ENCODE results near the gene TUBB4B. TPM values are rescaled to one million over a fixed set of nuclear protein-coding genes. Genes with fewer than 3 reads are reported as not detected.

Gene TUBB4B
- total RNA-seq, 1 experiment from 2014 or later: 66.1 TPM

GRCh38 chr9:137221506-137222111 lies 19.5 kb upstream of the TUBB4B start:
- in situ Hi-C loops (cut with HindIII; ENCODE audit: low pct_unique_long_range_greater_than_20kb, low sequenced_read_pairs): no loop called here
- no peak for DNase-seq (ENCODE audit: low read depth, low spot score)

- no peak for DNase-seq (ENCODE audit: low read depth, low spot score)
- in situ Hi-C loops (cut with HindIII; ENCODE audit: low pct_unique_long_range_greater_than_20kb, low sequenced_read_pairs): no loop called here
These were observed 18.7 kb upstream of the TUBB4B start, which contains the start of gene RNF208 for GRCh38 chr9:137222190-137223077. RNF208 (minus strand) TSS chr9:137222240; CDS start chr9:137221212, 1,028 bp downstream.

DNA sequence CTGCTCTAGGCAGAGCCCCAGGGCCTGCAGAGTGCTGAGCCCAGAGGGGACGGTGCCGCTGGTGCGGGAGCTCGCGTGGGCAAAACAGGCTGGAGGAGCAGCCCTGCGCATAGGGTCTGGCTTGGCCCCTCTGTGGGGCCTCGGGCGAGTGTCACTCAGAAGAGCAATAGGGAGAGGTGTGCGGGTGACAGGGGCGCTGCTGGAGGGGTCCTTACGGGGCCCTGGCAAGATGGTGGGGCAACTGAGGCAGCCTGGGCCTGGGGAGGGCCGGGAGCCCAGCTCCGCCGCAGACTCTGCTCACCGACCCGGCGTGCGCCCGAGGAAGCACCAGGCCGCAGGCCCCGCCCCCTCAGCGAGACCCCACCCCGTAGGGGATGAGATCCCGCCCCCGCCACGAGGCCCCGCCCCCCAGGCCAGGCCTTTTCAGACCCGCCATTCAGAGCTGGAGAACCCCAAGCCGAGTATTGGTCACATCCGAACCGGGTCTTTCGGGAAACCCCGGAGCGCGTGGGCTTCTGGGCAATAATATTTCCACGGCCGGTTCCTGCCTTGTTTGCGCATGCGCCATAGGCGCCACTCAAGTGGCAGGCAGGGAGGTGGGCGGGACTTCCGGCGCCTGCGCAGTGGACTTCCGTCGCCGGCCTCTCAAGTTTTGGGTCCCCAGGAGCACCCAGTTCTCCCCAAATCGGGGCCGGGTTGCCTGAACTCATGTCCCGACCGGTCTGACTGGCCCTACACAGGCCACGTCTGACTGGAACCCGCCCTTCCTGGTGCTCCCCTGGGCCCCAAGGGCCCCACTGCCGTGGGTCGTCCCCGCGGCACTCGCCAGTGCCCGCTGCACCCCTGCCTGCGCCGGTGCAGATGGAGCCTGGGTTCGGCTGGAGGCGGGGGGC lies 17.8 kb upstream of the TUBB4B start:
- DNase-seq (ENCODE audit: low read depth, low spot score): peak; percentile 98
- in situ Hi-C loops (cut with HindIII; ENCODE audit: low pct_unique_long_range_greater_than_20kb, low sequenced_read_pairs): no loop called here

DNA sequence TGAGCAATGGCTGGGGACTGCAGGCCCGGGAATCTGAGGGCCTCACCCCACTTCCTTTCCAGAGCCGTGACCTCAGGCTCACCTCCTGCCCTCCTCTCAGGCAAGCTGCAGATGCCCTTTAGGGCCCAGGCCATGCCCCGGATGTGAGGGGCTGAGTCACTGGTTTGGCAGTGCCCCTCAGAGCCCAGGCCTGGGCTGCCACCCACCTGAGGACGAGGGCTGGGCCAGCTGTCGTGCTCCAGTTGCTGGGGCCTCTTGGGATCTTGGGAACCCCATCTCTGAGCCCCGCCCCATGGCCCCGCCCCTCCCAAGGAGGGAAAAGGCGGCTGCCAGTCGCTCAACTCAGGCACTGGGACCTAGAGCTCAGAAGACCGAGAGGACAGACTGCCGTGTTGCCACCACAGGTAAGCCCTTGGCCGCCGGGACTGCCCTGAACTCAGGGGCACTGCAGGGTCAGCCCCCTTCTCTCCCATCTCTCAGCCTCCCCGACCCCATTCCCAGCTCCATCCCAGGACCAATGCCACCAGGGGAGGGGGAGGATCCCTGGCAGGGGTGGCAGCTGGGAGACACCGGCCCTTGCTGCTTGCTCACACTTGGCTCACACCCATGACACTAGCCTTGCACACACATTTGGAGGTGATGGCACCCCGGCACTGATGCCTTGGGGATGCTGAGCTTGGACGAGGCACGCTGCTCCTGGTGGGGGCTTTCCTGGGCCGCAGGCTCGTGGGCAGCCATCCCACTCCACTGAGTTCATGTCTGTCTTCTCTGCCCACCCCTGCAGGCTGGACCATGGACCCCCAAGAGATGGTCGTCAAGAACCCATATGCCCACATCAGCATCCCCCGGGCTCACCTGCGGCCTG lies 16.0 kb upstream of the TUBB4B start, which contains the start of gene CYSRT1:
CYSRT1 (plus strand) TSS at position 345 of the 865 bp plus-strand sequence; CDS start at position 793, 448 bp downstream.
- in situ Hi-C loops (cut with HindIII; ENCODE audit: low pct_unique_long_range_greater_than_20kb, low sequenced_read_pairs): no loop called here
- no peak for DNase-seq (ENCODE audit: low read depth, low spot score)

DNA sequence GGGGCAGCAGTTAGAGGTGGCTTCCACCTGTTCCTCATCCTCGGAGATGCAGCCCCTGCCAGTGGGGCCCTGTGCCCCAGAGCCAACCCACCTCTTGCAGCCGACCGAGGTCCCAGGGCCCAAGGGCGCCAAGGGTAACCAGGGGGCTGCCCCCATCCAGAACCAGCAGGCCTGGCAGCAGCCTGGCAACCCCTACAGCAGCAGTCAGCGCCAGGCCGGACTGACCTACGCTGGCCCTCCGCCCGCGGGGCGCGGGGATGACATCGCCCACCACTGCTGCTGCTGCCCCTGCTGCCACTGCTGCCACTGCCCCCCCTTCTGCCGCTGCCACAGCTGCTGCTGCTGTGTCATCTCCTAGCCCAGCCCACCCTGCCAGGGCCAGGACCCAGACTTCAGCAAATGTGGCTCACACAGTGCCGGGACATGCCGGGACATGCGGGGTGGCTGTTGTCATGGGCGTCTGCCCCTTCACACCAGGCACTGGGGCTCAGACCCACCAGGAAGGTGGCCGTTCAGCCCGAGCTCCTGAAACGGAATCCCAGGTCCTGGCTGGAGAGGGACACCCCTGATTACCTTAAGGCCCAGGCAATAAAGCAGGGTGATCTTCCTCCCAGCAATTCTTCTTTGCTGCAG lies 15.3 kb upstream of the TUBB4B start:
- DNase-seq (ENCODE audit: low read depth, low spot score): no peak
- in situ Hi-C loops (cut with HindIII; ENCODE audit: low pct_unique_long_range_greater_than_20kb, low sequenced_read_pairs): no loop called here

- no peak for DNase-seq (ENCODE audit: low read depth, low spot score)
- in situ Hi-C loops (cut with HindIII; ENCODE audit: low pct_unique_long_range_greater_than_20kb, low sequenced_read_pairs): no loop called here
These were observed 14.6 kb upstream of the TUBB4B start for GRCh38 chr9:137226338-137227053.

DNA sequence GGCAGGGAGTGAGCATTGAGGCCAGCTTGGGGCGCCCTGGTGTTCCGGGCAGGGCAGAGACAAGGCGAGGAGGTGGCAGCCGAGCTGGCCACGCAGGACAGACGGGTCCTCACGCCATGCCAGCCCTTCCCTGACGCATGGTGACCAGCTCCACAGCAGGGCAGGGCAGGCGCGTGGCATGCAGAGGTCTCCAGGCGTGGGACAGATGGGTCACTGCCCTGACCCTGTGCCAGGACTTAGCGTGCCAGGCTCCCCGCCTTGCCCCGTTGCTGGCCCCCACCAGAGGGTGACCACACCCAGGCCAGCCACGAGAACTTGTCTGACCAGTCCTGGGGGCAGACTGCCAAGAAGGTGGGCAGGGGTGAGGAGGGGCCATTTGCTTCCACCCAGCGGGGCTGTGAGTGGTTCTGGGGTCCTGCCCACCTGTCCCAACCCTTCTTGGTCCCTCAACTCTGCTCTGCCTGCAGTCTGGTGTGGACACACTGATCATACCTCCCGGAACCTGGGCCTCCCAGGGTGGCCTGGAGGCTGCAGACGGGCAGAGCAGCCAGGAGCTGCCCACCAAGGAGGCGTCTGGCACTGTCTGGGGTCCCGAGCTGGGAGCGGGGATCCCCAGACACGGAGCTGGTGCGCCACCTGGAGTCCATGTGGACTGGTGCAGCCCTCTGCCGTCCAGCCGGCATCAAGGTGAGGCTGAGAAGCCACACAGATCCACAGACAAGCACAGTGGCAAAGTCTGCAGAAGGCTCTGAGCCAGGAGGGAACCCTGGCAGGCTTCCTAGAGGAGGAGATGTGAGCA lies 13.8 kb upstream of the TUBB4B start, which contains the start of gene RNF224:
RNF224 (plus strand) TSS at position 449 of the 799 bp plus-strand sequence. CDS start 834 bp downstream, outside the sequence.
- in situ Hi-C loops (cut with HindIII; ENCODE audit: low pct_unique_long_range_greater_than_20kb, low sequenced_read_pairs): no loop called here

GRCh38 chr9:137227853-137228505 lies 13.1 kb upstream of the TUBB4B start:
- DNase-seq (ENCODE audit: low read depth, low spot score): no peak
- in situ Hi-C loops (cut with HindIII; ENCODE audit: low pct_unique_long_range_greater_than_20kb, low sequenced_read_pairs): no loop called here

More for the DNA sequence above, 13.8 kb upstream of the TUBB4B start, which contains the start of gene RNF224:
- peak; percentile 78 for DNase-seq (ENCODE audit: low read depth, low spot score)

DNA sequence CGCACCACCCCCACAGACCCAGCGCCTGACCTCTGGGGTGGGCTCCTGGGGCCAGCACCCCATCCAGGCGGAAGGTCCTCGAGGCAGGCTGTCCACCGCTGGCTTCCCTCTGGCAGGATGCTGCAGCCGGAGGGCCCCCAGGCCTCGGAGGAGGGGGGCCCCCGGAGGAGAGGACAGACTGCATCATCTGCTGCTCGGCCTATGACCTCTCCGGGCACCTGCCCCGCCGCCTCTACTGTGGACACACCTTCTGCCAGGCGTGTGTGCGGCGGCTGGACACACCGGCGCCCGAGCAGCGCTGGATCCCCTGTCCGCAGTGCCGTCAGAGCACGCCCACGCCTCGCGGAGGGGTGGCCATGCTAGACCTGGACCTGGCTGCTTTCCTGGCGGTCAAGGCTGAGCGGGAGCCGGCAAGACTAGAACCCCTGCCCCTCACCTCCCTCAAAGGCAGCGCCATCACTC lies 12.6 kb upstream of the TUBB4B start:
- in situ Hi-C loops (cut with HindIII; ENCODE audit: low pct_unique_long_range_greater_than_20kb, low sequenced_read_pairs): no loop called here
- no peak for DNase-seq (ENCODE audit: low read depth, low spot score)

DNA sequence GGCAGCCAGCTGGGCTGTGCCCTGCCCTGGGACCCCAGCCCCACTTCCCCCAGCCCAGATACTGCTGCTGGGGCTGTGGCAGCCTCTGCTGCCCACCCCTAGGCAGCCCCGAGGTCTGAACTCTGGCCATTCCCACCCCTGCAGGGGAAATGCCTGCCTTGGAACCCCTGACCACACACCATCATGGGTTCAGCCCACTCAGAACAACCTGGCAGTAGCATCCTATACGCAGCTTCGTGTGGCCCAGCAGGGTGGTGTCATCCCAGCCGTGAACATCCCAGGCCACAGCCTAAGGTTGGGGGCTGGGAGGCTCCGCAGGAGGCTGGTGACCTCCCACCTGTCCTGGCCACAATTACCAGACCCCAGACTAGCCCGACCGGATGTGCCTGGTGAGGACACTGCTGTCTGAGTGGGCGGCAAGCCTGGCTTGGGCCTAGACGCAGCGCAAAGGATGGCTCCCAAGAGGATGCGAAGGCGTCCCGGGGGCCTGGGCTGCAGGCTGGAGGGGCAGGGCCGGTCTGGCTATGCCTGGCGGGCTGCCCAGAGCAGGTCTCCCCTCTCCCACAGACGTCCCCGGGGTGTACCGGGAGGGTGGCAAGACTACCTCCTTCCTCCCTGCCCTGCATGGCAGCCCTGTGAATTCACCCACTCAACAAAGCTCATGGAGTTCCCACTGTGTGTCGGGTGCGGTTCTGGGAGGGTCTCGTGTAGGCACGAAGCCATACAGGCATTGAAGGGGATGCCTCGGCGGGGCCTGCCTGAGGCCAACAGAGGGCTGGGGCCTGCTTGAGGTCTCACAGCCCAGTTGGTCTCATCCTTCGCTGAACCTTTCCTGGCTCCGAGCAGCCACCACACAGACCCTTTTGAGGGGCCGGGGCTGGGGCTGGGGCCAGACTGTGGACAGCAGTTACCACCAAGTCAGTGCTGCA lies 11.9 kb upstream of the TUBB4B start:
- in situ Hi-C loops (cut with HindIII; ENCODE audit: low pct_unique_long_range_greater_than_20kb, low sequenced_read_pairs): no loop called here

DNA sequence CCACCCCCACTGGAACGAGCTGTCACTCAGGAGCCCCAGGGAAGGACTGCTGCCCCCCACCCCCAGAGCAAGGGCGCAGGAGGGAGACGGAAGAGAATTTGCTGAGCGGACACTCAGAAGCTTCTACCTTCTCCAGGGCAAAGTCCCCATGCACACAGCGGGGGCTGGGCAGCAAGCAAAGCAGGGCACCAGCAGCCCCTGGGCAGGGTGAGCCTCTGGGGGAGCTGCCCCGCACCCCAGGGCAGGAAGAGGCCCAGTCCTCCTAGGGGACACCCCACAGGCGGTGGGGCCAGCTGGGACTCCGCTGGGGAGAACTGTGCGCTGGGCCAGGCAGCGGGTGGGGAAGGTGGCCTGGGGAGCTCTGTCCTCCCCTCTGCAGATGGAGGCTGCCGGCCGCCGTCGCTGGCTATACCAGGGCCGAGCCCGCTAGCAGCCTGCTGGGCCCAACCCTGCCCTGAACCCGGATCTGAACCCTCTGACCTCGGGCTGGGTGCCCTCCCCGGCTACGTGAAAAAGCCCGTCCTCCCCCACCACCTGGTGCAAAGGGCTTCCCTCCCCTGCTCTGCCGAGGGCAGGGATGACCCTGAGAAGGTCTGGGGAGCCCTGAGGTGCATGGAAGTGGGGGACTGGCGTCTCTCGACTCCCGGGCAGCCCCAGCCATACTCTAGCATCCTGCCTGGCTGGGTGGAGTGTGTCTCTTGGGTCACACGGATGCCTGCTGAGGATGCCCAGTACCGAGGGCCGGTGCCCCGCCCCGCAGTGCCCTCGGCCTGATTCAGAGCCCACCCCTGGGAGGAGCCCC lies 11.0 kb upstream of the TUBB4B start:
- peak; percentile 40 for DNase-seq (ENCODE audit: low read depth, low spot score)
- in situ Hi-C loops (cut with HindIII; ENCODE audit: low pct_unique_long_range_greater_than_20kb, low sequenced_read_pairs): no loop called here

More for the DNA sequence above, 11.9 kb upstream of the TUBB4B start:
- DNase-seq (ENCODE audit: low read depth, low spot score): no peak

- in situ Hi-C loops (cut with HindIII; ENCODE audit: low pct_unique_long_range_greater_than_20kb, low sequenced_read_pairs): no loop called here
- DNase-seq (ENCODE audit: low read depth, low spot score): no peak
These were observed 10.2 kb upstream of the TUBB4B start, which contains the start of gene SLC34A3 for GRCh38 chr9:137230705-137231371. SLC34A3 (plus strand) TSS chr9:137230901; CDS start chr9:137231703, 802 bp downstream.
